Epithelial cell of proximal tubule (primary cell): ENCODE results near the gene ARID3C. TPM values are rescaled to one million over a fixed set of nuclear protein-coding genes. Genes with fewer than 3 reads are reported as not detected.

ENCODE experiments used
- DNase-seq: peaks from one replicate; pipeline ENCODE4 v3.0.0-alpha.2; 2011; ENCODE audit warnings: low read depth
- H3K4me3 ChIP-seq: 2 replicates; pipeline ENCODE4 v1.5.1; 2011; ENCODE audit warnings: low read depth, mild to moderate bottlenecking, low read length
- total RNA-seq: library from RNA; depleted of rRNA; stranded (reverse); fragments of >200 nt; gene quantifications from 2 replicates; pipeline ENCODE4 v1.2.3, GENCODE V29; 2015
- TF ChIP-seq, protein P1 (sequence below): conservative IDR thresholded peaks from 2 replicates; pipeline ENCODE4 v1.5.1; 2012; ENCODE audit warnings: low read depth, mild to moderate bottlenecking, low read length

ARID3C gene
- total RNA-seq, 1 donor from 2014 or later, result not detected

DNA sequence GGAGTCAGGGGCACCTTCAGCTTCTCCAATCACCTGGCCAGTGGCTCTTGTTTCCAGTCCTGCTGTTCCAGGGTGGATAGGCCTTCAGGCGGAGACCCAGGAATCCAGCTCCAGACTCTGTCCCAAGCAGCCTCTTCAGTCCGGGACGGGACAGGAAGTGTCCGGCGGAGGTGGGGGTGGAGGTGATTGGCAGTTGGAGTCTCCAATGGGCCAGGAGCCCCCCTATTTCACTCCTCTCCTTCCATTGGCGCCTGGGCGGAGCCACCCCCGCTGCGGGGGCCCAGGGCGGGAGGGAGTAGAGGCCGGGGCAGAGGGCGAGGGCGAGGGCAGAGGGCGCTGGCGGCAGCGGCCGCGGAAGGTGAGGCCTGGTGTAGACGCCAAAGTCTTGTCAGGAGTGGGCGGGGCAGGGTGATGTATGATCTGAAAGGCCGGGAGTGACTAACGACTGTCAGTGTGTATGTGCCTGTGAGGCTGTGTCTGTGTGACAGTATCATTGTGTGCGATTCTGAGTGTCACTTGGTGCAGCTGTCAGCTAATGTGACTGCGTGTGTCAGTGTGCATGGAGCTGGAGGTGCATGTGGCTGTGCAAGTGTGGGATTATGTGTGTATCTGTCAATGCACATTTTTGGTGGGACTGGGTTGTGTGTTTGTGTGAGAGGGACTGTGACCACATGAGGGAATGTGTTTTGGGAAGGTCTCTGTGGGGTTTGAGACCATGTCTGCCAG is 23.2 kb upstream of the ARID3C start, which contains the start of gene IL11RA:
Gene IL11RA (plus strand): TSS at position 310 of the 726 bp plus-strand sequence. CDS start 3,033 bp downstream, outside the sequence.
- TF ChIP-seq, protein P1, sequence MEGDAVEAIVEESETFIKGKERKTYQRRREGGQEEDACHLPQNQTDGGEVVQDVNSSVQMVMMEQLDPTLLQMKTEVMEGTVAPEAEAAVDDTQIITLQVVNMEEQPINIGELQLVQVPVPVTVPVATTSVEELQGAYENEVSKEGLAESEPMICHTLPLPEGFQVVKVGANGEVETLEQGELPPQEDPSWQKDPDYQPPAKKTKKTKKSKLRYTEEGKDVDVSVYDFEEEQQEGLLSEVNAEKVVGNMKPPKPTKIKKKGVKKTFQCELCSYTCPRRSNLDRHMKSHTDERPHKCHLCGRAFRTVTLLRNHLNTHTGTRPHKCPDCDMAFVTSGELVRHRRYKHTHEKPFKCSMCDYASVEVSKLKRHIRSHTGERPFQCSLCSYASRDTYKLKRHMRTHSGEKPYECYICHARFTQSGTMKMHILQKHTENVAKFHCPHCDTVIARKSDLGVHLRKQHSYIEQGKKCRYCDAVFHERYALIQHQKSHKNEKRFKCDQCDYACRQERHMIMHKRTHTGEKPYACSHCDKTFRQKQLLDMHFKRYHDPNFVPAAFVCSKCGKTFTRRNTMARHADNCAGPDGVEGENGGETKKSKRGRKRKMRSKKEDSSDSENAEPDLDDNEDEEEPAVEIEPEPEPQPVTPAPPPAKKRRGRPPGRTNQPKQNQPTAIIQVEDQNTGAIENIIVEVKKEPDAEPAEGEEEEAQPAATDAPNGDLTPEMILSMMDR, result no peak
- no peak for DNase-seq
- peak within 1 kb of the TSS; percentile 62 for H3K4me3 ChIP-seq

DNA sequence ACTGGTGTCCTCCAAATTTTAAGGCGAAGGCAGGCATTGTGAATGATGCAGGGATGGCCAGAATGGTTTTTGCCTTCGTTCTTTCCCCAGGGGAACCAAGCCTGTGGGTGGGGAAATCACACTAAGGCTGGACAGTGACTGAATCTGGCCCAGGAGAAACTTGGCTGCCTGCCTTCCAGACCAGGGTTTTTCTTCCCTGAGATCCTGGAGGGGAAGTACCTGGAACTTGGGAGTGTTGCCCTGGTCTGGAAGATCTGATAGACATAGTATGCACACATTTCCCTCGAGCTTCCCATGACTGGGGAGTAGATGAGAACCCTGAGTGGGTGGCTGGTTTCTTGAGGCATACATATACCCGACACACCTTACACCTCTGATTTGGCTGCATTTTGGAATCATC is 22.5 kb upstream of the ARID3C start:
- DNase-seq, result no peak
- H3K4me3 ChIP-seq, result peak overlapping the region; percentile 62
- TF ChIP-seq, protein P1, result no peak

DNA sequence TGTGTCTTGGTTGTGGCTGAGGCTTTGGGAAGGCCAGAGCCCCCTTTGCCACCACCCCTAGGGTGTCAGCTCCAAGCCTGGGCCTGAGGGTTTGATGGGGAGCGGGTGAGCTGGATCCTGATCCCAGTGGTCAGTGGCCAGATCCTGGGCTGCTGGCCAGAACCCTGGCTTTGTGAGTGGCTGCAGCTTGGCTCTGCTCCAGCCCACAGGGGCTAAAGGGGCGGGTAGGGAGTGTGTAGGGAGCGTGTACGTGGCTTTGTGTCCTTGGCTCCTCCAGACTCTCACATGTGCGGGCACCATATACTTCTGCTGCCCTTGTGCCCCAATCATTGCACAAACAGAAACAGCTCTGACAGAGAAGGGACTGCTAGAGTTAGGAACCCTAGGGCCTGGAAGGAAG is 21.9 kb upstream of the ARID3C start:
- TF ChIP-seq, protein P1, result no peak
- H3K4me3 ChIP-seq, result no peak overlapping the region
- DNase-seq, result no peak

DNA sequence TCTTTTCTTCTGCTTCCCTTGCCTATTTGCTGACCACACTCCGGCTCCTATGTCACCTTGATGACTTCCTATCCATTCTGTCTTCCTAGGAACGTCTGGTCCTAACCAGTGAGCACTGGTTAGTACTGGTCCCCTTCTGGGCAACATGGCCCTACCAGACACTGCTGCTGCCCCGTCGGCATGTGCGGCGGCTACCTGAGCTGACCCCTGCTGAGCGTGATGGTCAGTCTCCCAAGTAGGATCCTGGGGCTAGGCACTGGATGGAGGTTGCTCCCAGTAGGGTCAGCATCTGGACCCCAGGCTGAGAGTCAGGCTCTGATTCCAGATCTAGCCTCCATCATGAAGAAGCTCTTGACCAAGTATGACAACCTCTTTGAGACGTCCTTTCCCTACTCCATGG is 19.8 kb upstream of the ARID3C start:
- TF ChIP-seq, protein P1, result no peak
- no peak overlapping the region for H3K4me3 ChIP-seq
- no peak for DNase-seq

DNA sequence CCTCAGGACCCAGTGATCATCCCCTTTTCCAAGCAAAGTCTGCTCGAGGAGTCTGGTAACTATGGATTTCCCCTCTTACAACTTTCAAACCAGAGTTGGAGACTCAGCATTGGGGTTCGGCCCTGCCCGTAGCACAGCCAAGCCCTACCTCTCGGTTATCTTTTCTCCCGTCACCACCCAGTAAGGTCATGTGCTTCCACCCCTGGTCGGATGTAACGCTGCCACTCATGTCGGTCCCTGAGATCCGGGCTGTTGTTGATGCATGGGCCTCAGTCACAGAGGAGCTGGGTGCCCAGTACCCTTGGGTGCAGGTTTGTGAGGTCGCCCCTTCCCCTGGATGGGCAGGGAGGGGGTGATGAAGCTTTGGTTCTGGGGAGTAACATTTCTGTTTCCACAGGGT is 18.8 kb upstream of the ARID3C start:
- no peak for DNase-seq
- H3K4me3 ChIP-seq, result peak overlapping the region; percentile 70
- TF ChIP-seq, protein P1, result no peak

DNA sequence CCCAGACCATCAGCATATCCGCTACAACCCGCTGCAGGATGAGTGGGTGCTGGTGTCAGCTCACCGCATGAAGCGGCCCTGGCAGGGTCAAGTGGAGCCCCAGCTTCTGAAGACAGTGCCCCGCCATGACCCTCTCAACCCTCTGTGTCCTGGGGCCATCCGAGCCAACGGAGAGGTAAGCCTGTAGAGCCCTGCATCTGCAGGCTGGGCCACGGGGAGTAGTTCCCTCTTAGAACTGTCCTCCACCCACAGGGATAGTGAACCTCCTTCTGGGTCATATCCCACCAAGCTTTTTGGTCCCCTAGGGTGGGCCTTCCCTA is 18.2 kb upstream of the ARID3C start:
- TF ChIP-seq, protein P1, result no peak
- DNase-seq, result no peak
- H3K4me3 ChIP-seq, result peak overlapping the region; percentile 70
